GM19468 (cell line): ENCODE results near the gene GOLT1A.

ENCODE experiments used
- ATAC-seq: cut with Tn5 transposase; IDR thresholded peaks from one replicate; pipeline ENCODE4 v1.9.1; 2021; ENCODE audit warnings: mild to moderate bottlenecking, moderate library complexity, moderate number of reproducible peaks; ENCODE audit not compliant: unreplicated experiment; ENCODE audit errors: extremely low read depth

The GOLT1A gene

DNA sequence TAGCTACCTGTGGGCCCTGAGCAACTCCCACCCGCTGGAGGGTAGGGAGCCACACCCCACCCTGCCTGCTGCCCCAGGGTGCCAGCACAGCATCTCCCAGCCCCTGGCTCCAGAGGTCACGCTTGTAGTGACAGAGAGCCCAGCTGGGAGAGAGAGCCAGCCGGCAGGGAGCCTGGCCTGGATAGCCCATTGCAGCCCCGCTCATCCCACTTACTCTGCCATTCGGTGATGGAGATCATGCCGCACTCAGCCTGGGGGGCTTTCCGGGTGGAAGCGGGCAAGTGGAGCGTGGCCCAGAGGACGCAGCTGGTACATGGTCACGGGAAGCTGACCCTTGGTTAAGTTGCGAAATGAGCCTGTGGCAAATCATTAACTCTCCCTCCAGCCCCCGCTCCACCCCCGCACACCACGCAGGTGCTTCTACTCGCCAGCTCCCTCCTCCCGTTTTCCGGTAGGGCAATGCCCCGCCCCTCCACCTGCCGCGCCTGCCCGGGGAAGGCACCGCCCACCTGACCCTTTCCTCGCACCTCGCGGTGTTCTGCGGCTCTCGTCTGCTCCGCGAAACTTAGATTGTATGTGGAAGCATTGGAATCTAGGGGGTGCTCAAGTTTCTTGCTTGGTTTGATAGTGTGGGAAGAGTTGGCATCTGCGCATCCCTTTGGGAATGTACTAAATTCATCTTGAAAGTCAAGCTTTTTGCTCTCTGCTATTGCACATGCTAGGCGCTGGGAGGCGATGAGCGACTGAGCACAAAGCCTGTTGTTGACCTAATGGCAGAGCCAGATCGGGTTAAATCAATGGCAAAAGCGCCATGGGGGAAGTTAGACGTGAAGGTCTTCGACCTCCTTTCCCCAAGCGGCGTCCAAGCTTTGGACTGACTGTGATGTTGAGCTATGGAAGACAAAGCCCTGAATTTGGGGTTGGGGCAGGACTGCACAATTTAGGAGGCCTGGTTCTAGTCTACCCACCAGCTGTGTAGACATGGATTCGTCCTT is at the start of gene GOLT1A:
Gene GOLT1A, minus strand, starts transcription at position 321 of the 995 bp plus-strand sequence. Its CDS starts 82 bp downstream, at position 239.
- ATAC-seq: no peak

- no peak for ATAC-seq
These were observed 49.6 kb upstream of the GOLT1A start for GRCh38 chr1:204263254-204263910.

DNA sequence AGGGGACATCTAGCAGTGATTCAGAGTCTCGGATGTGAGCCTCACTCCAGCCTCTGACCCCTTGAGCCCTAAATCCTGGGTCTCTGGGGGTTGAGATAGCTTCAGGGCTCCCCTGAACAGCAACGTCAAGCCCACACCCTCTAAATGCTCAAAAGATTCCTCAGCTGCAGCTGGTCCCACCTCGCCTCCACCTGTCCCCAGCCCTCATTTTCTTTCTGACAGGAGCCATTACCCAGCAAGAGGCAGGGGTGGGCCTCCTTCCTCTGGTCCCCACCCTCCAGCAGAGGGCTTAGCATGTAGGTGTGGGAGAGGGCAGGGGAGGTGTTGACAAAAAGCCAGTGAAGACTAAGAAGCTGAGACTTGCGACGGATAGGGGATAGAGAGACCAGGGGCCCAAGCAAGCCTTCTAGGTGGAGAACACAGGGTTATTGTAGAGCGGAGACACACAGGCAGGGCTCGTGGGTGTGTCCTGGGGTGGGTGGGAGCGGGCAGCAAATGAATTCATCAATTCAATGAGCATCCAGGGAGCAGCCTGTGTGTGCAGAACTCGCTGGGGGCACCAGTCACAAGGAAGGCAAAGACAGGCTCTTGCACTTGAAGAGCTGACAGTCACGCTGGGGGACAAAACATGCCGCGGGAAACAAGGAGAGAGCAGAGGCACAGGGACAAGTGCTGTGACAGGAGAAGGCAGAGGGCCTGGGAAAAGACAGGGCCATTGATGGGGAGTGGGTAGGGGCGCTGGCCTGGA is 48.9 kb upstream of the GOLT1A start:
- no peak for ATAC-seq

DNA sequence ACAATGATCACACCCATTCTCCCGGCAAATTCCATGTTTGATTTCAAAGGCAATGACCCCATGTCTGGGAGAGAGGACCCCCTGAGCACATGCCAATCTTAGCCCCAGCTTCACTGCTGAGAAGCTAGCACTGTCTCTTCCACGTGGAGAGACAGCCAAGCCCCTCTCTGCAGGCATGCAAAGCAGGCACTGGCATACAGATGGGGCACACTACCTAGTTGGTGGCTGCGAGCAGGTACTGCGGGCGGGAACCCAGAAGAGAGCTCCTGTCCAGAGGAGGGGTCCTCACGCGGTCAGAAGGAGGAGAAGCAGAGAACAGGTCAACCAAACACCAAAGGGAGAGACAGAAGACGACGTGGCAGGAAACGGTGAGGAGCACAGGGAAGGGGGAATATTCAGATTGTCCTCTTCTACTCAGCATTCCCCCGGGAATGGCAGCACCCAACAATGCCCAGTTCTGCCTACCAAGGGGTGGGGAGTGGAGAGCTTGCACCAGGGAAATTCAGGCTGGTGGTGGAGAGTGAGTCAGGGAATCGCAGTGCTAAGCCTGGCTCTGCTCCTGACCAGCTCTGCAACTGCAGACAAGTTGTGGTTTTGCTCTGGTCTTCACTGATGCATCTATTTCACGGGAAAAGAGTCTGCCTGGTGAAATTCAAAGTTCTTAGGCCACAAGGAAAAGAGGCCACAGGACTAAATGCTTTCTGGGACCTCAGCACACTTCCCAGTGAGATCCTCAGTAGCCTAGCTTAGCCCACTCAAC is 48.1 kb upstream of the GOLT1A start:
- no peak for ATAC-seq

DNA sequence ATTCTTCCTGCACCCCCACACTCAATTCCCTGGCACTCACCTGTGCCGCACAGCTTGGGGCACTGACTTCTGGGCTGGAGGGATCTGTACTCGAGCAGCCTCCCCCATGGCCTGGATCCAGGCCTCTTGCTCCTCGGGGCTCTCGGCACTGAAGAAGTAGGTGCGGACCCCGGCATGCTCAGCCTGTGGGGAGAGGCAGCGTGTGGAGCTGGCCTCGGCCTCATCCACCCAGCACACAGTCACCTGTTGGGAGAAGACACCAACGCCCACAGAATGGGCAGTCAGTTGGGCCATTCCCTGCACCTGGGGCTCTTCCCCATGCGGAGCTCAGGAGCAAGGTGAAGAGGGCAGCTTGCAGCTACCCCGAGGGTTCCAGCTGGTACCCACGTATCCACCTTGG is 47.5 kb upstream of the GOLT1A start:
- ATAC-seq: no peak

DNA sequence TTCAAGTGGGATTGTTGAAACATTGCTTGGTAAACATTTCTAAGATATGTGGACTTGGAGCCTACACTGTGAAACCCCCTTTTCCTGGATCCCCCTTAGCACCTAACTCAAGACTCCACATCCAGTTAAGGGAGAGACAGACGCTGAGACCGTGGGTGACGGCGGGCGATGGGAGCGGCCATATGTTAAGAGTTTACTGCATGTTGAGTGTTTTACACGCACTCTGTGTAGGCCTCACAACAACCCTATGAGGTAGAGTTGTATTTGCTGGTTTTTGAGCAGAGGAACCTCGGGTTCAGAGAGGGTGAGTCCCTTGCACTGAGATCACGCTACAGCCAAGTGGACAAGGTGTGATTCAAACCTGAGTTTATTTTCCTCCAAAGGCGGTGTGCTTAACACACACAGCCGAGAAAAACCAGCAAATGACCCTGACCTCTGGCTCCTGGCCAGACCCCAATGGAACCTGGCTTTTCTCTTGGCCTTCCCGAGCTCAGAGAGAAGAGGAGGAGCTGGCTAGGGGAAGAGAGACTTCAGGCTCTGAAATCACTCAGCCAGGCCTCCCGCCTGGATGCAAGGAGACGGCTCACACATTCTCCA is 46.9 kb upstream of the GOLT1A start:
- no peak for ATAC-seq

GRCh38 chr1:204259782-204260181 is 46.0 kb upstream of the GOLT1A start:
- no peak for ATAC-seq

DNA sequence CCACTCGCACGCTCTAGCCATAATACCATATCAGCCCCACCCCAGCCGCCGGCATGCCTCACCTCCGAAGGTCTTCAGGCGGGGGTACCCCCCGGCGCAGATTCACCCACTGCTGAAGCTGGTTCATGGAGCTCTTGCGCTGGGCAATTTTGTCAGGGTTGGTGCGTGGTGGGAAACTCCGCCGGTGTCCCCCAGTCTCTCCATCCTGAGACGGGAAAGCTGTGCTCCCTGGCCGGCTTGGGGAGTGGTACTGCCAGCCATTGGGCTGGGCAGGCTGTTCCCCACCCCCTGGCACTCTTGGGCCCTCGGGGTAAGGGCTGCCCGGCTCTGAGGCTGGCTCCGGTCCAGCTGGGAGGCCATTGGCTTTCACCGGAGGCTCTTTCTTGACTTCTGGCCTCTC is 45.4 kb upstream of the GOLT1A start:
- ATAC-seq: no peak

- ATAC-seq: no peak
These were observed 44.7 kb upstream of the GOLT1A start for GRCh38 chr1:204258213-204259115.

GRCh38 chr1:204257446-204257845 is 43.7 kb upstream of the GOLT1A start:
- no peak for ATAC-seq

- ATAC-seq: no peak
These were observed 42.7 kb upstream of the GOLT1A start for GRCh38 chr1:204256531-204256930.

GRCh38 chr1:204255966-204256365 is 42.2 kb upstream of the GOLT1A start:
- ATAC-seq: no peak

GRCh38 chr1:204255225-204255624 is 41.4 kb upstream of the GOLT1A start:
- ATAC-seq: no peak

GRCh38 chr1:204254031-204254661 is 40.4 kb upstream of the GOLT1A start:
- no peak for ATAC-seq

DNA sequence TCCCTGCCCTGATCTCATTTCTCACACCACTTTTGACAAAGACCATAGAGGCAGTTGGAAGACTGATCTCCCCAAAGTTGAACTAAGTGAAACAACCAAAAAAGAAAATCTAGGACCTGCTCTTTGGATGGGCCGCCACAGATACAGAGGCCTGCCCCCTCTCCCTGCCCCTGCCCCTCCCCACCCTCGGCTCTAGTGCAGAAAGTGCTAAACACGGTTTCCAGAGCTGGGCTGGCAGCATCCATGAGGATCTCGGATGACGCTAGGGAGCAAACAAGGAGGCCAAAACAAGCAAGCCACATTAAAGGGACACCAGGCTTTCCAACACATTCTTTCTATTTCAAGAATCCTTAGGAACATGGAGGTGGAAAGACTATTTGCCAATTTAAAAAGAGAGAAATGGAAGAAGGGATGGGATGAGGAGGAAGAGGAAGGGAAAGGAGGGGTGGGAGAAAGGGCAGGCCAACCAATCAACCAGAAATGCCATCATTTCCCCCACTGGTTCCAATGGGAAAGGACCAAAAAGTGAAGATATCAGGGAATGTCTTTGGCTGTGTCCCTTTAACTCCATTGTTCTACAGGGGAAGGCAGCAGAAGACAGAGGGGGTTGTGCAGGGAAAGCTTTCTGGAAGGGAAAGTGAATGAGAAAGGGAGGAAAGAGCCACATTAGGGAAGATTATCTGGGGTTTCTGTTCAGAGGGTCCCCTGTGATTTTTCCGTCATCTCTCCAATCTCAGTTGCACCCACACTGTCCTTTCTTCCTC is 38.3 kb upstream of the GOLT1A start:
- no peak for ATAC-seq

DNA sequence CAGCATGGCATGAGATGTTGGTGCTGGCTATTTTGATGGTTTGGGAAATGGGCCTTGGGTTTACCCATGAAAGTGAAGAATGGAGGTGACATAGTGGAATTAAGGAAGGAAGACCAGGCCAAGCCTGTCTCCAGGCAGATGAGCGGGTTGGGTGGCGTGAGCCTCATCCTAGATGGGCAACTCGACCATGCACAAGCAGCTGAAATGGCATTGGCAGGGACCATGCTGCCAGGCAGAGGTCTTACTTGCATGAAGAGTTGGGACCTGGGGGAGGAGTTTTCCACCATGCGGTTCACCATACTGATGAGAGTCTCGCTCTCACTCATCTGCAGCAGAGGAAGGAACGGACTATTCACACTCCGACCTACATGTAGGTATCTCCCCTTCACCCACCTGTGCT is 37.5 kb upstream of the GOLT1A start:
- ATAC-seq: no peak

GRCh38 chr1:204250428-204251030 is 36.7 kb upstream of the GOLT1A start:
- ATAC-seq: no peak
